Measurements from ENCODE around the gene TCFL5. TPM values are rescaled to one million over a fixed set of nuclear protein-coding genes. Genes with fewer than 3 reads are reported as not detected.
A peak's percentile ranks its signal among the peaks of the same experiment; 100 is the strongest.

TCFL5 gene
- total RNA-seq, 1 donor, result 3.8 TPM

- peaks cover 52% of the 10 kb centered on the region for H3K4me1 ChIP-seq (ENCODE audit: insufficient read depth, low read length)
- no peaks in the 10 kb centered on the region for H3K27me3 ChIP-seq (ENCODE audit: insufficient read depth, low read length)
- H3K9me3 ChIP-seq (ENCODE audit: low read depth, low read length), result no peaks in the 10 kb centered on the region
- H3K4me3 ChIP-seq (ENCODE audit: low read length), result no peak overlapping the region
Observed at GRCh38 chr20:62802026-62802712, 59.5 kb downstream of the TCFL5 start.

- H3K4me1 ChIP-seq (ENCODE audit: insufficient read depth, low read length), result peaks cover 48% of the 10 kb centered on the region
- no peak overlapping the region for H3K4me3 ChIP-seq (ENCODE audit: low read length)
- no peaks in the 10 kb centered on the region for H3K9me3 ChIP-seq (ENCODE audit: low read depth, low read length)
- H3K27me3 ChIP-seq (ENCODE audit: insufficient read depth, low read length), result no peaks in the 10 kb centered on the region
Observed at GRCh38 chr20:62801284-62802010, 60.2 kb downstream of the TCFL5 start.

GRCh38 chr20:62800314-62801259, 61.0 kb downstream of the TCFL5 start:
- no peaks in the 10 kb centered on the region for H3K27me3 ChIP-seq (ENCODE audit: insufficient read depth, low read length)
- peaks cover 43% of the 10 kb centered on the region for H3K4me1 ChIP-seq (ENCODE audit: insufficient read depth, low read length)
- H3K4me3 ChIP-seq (ENCODE audit: low read length), result no peak overlapping the region
- no peaks in the 10 kb centered on the region for H3K9me3 ChIP-seq (ENCODE audit: low read depth, low read length)

- Histone ChIP-seq H3K9me3 (ENCODE audit: low read depth, low read length) (no peaks in the 10 kb centered on the region), H3K27me3 (ENCODE audit: insufficient read depth, low read length) (no peaks in the 10 kb centered on the region), H3K4me1 (ENCODE audit: insufficient read depth, low read length) (peaks cover 49% of the 10 kb centered on the region), H3K4me3 (ENCODE audit: low read length) (no peak overlapping the region)
Observed at GRCh38 chr20:62799873-62800272, 61.7 kb downstream of the TCFL5 start.

GRCh38 chr20:62799459-62799858, 62.2 kb downstream of the TCFL5 start:
- peaks cover 53% of the 10 kb centered on the region for H3K4me1 ChIP-seq (ENCODE audit: insufficient read depth, low read length)
- no peaks in the 10 kb centered on the region for H3K9me3 ChIP-seq (ENCODE audit: low read depth, low read length)
- no peaks in the 10 kb centered on the region for H3K27me3 ChIP-seq (ENCODE audit: insufficient read depth, low read length)
- H3K4me3 ChIP-seq (ENCODE audit: low read length), result no peak overlapping the region

GRCh38 chr20:62799036-62799435, 62.6 kb downstream of the TCFL5 start:
- Histone ChIP-seq H3K9me3 (ENCODE audit: low read depth, low read length) (no peaks in the 10 kb centered on the region), H3K4me3 (ENCODE audit: low read length) (no peak overlapping the region), H3K27me3 (ENCODE audit: insufficient read depth, low read length) (no peaks in the 10 kb centered on the region), H3K4me1 (ENCODE audit: insufficient read depth, low read length) (peaks cover 51% of the 10 kb centered on the region)

- Histone ChIP-seq H3K9me3 (ENCODE audit: low read depth, low read length) (no peaks in the 10 kb centered on the region), H3K27me3 (ENCODE audit: insufficient read depth, low read length) (no peaks in the 10 kb centered on the region), H3K4me1 (ENCODE audit: insufficient read depth, low read length) (peaks cover 50% of the 10 kb centered on the region), H3K4me3 (ENCODE audit: low read length) (no peak overlapping the region)
Observed at GRCh38 chr20:62797671-62798532, 63.7 kb downstream of the TCFL5 start.

- H3K9me3 ChIP-seq (ENCODE audit: low read depth, low read length), result no peaks in the 10 kb centered on the region
- H3K4me3 ChIP-seq (ENCODE audit: low read length), result peak overlapping the region; percentile 55
- no peaks in the 10 kb centered on the region for H3K27me3 ChIP-seq (ENCODE audit: insufficient read depth, low read length)
- H3K4me1 ChIP-seq (ENCODE audit: insufficient read depth, low read length), result peaks cover 40% of the 10 kb centered on the region
Observed at GRCh38 chr20:62796699-62797491, 64.7 kb downstream of the TCFL5 start.

GRCh38 chr20:62795023-62795761, 66.4 kb downstream of the TCFL5 start:
- Histone ChIP-seq H3K4me3 (ENCODE audit: low read length) (peak overlapping the region; percentile 55), H3K27me3 (ENCODE audit: insufficient read depth, low read length) (no peaks in the 10 kb centered on the region), H3K9me3 (ENCODE audit: low read depth, low read length) (no peaks in the 10 kb centered on the region), H3K4me1 (ENCODE audit: insufficient read depth, low read length) (peaks cover 44% of the 10 kb centered on the region)

- peaks cover 44% of the 10 kb centered on the region for H3K4me1 ChIP-seq (ENCODE audit: insufficient read depth, low read length)
Observed at GRCh38 chr20:62794007-62794724, 67.5 kb downstream of the TCFL5 start.

GRCh38 chr20:62793757-62794006, 67.9 kb downstream of the TCFL5 start:
- Histone ChIP-seq H3K4me3 (ENCODE audit: low read length) (peak overlapping the region; percentile 32), H3K4me1 (ENCODE audit: insufficient read depth, low read length) (peaks cover 44% of the 10 kb centered on the region), H3K9me3 (ENCODE audit: low read depth, low read length) (no peaks in the 10 kb centered on the region), H3K27me3 (ENCODE audit: insufficient read depth, low read length) (no peaks in the 10 kb centered on the region)

More at GRCh38 chr20:62794007-62794724, 67.5 kb downstream of the TCFL5 start:
- no peaks in the 10 kb centered on the region for H3K27me3 ChIP-seq (ENCODE audit: insufficient read depth, low read length)
- no peaks in the 10 kb centered on the region for H3K9me3 ChIP-seq (ENCODE audit: low read depth, low read length)
- H3K4me3 ChIP-seq (ENCODE audit: low read length), result peak overlapping the region; percentile 55

GRCh38 chr20:62792940-62793756, 68.5 kb downstream of the TCFL5 start:
- Histone ChIP-seq H3K4me3 (ENCODE audit: low read length) (no peak overlapping the region), H3K27me3 (ENCODE audit: insufficient read depth, low read length) (no peaks in the 10 kb centered on the region), H3K4me1 (ENCODE audit: insufficient read depth, low read length) (peaks cover 44% of the 10 kb centered on the region), H3K9me3 (ENCODE audit: low read depth, low read length) (no peaks in the 10 kb centered on the region)

All from mononuclear cell (primary cell).